NCI-H128 (cell line): ENCODE results near the gene KDM4E.

Experiments used
- DNase-seq: peaks from one replicate; lab custom pipeline; 2025; ENCODE audit not compliant: unreplicated experiment; lab: John Stamatoyannopoulos, UW

Gene KDM4E

DNA sequence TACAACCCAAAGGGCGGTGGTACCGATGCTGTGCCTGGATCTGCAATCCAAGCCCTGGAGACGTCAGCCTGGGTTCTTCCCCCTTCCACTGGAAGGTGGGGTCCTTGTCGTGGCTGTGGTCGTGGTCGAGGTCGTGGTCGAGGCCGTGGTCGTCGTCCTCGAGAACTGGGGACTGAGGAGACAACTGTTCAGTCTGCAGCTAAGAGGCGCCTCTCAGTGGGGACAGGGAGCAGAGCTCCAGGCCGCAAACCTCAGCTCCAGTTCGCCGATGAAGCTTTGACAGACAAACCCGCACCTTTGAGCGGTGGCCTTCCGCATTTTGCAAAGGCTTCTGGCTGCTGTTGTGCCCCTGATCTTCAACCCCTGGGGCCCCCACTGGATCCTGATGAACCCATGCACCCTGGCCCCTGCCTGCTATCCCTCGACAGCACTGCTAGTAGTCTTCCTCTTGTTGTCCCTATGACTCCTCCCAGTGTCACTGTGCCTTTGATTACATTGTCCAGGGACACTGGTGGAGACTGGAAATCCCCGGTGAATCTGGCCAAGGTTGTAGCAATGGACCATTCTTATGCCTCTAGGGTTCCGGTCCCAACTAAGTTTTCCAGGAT is 25.6 kb downstream of the KDM4E start:
- no peak for DNase-seq

DNA sequence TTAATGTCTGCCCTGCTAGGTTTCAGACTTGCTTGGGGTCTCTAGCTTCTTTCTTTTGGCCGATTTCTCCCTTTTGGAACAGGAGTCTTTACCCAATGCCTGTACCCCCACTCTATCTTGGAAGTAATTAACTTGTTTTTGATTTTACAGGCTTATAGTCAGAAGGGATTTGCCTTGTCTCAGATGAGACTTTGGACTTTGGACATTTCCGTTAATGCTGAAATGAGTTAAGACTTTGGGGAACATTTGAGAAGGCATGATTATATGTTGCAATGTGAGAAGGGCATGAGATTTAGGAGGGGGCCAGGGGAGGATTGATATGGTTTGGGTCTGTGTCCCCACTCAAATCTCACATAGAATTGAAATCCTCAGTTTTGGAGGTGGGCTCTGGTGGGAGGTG is 29.3 kb downstream of the KDM4E start:
- no peak for DNase-seq

GRCh38 chr11:95055283-95055897 is 30.3 kb downstream of the KDM4E start:
- DNase-seq: no peak

GRCh38 chr11:95057959-95058358 is 32.9 kb downstream of the KDM4E start:
- DNase-seq: no peak

DNA sequence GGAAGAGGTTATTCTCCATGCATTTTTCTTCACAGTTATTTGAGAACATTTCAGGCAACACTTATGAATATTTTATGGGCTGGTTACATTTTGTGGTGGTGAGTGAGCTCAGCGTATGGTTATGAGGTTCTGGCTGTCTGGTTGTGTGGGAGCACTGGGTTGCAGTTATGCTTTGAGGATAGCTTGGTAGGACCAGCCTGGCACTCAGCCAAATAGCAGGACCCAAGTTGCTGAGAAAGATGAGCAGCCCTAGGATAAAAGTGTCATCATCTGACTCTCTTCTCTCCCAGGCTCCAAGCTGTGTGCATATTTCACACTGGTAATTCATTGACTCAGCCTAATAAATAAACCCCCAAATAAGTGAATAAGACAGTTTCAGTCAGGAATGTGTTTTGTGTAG is 33.6 kb downstream of the KDM4E start:
- no peak for DNase-seq

GRCh38 chr11:95059046-95059445 is 34.0 kb downstream of the KDM4E start:
- no peak for DNase-seq

GRCh38 chr11:95065336-95065735 is 40.3 kb downstream of the KDM4E start:
- DNase-seq: peak; percentile 12

GRCh38 chr11:95066716-95067038 is 41.6 kb downstream of the KDM4E start, which contains the start of gene SRSF8:
Gene SRSF8 (plus strand): TSS chr11:95066919. CDS start chr11:95067227, 308 bp downstream.
- no peak for DNase-seq

DNA sequence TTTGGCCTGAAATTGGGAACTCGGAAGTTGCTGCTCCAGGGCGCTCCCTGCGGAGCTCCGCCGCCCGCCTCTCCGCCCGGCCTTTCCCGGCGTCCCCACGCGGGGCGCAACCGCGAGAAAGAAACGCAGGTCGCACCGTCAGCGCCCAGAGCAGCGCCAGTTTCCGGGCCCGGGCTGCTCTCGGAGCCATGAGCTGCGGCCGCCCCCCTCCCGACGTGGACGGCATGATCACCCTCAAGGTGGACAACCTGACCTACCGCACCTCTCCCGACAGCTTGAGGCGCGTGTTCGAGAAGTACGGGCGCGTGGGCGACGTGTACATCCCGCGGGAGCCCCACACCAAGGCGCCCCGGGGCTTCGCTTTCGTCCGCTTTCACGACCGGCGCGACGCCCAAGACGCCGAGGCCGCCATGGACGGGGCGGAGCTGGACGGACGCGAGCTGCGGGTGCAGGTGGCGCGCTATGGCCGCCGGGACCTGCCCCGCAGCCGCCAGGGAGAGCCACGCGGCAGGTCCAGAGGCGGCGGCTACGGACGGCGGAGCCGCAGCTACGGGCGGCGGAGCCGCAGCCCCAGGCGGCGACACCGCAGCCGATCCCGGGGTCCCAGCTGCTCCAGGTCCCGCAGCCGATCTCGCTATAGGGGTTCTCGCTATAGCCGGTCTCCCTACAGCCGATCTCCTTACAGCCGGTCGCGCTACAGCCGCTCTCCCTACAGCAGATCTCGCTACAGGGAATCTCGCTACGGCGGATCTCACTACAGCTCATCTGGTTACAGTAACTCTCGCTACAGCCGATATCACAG is 42.2 kb downstream of the KDM4E start:
- DNase-seq: peak; percentile 61

- DNase-seq: peak; percentile 58
These were observed 42.8 kb downstream of the KDM4E start for GRCh38 chr11:95067841-95068219.

GRCh38 chr11:95068549-95068948 is 43.5 kb downstream of the KDM4E start:
- DNase-seq: peak; percentile 55

DNA sequence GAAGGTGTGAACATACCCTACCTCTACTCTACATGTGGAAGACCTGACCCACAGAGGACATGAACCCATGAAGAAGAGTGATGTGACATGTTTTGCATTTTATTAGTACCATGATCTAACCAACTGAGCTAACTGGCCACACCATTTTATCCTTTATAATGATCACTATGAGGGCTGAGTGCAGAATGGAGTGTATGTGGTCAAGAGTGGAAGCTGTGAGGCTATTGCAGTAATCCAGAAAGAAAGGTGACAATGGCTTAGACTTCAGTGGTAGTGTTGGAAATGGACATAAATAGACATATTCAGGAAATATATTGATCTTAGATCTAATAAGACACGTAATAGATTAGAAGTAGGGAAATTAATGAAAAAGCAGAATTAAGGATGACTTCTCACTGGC is 45.4 kb downstream of the KDM4E start:
- DNase-seq: no peak

GRCh38 chr11:95072948-95073347 is 47.9 kb downstream of the KDM4E start:
- no peak for DNase-seq

- no peak for DNase-seq
These were observed 49.9 kb downstream of the KDM4E start for GRCh38 chr11:95074792-95075563.

DNA sequence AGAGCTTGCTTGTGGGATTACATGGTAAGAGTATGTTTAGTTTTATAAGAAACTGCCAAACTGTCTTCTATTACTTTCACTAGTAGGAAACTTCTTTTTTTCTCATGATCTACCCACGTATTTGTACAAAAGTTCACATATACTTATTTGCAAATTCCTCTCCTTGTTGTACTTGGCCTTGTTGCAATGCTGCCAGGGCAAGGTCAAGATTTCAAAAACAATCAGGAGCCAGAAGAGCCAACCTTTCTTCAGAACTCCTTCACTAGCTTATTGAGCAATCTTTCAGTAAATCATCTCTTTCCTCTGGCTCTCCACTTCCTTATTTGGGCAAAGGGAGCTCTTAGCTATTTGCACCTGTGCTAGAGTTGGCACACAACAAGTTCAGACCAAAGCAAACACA is 51.4 kb downstream of the KDM4E start:
- DNase-seq: no peak

- DNase-seq: no peak
These were observed 51.9 kb downstream of the KDM4E start for GRCh38 chr11:95076981-95077380.
